GM18907 (cell line): ENCODE measurements around the gene RNF149.
"Not testable (repeated sequence)": the region's sequence is repeated elsewhere in the genome, so short reads cannot be mapped to it uniquely, and the experiment has no call there.

ENCODE experiments used
- ATAC-seq: cut with Tn5 transposase; IDR thresholded peaks from one replicate; pipeline ENCODE4 v1.9.1; 2021; ENCODE audit warnings: mild to moderate bottlenecking, moderate library complexity; ENCODE audit not compliant: unreplicated experiment

RNF149 gene

DNA sequence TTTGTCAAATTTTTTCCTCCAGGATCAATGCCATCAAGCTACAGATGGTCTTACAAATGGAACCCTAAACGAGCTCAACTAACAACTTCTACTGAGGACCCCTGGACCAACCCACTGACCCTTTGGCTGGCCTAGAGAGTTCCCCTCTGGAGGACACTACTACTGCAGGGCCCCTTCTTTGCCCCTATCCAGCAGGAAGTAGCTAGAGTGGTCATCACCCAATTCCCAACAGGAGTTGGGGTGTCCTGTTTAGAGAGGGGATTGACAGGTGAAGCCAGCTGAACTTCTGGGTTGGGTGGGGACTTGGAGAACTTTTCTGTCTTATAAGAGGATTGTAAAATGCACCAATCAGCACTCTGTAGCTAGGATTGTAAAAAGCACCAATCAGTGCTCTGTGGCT is 72.5 kb downstream of the RNF149 start:
- not testable (repeated sequence) for ATAC-seq

DNA sequence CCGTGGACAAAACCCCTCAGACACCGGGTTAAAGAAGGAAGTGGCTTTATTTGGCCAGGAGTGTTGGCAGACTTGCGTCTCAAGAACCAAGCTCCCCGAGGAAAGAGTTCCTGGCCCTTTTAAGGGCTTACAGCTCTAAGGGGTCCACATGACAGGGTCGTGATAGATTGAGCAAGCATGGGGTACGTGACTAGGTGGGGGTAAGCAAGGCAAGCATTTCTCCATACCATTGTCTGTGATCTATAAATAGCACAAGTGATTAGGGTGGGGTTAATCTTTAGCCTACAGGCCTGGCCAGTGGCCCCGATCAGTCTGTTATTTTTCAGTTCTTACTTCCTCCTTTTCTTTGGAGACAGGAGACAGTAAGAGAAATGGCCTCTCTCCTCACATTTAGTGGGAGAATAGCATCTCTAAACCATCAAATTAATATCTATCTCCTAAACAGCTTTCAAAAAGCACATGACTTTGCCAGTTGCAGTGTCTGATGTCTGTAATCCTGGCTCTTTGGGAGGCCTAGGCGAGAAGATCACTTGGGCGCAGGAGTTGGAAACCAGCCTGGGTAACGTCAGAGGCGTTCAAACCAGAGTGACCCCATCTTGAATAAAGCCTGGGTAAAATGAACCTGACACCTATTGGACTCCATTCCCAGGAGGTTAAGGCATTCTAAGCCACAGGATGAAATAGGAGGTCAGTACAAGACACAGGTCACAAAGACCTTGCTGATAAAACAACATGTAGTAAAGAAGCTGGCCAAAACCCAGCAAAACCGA is 74.1 kb downstream of the RNF149 start:
- ATAC-seq: no peak

DNA sequence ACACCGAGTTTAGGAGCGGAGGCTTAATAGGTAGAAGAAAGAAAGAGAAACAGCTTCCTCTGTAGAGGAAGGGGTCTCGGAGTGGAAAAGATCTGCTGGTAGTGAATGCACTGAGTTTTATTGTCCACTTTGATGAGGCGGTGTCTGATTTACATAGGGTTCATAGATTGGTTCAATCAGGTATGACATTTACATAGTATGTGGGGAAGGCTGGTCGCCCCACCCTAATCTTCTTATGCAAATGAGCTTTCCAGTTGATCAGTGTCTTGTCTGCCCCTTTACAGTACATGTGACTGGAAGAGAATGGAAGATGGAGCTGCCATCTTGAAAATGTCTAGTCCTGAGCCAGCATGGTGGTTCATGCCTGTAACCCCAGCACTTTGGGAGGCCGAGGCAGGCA is 75.7 kb downstream of the RNF149 start:
- no peak for ATAC-seq

DNA sequence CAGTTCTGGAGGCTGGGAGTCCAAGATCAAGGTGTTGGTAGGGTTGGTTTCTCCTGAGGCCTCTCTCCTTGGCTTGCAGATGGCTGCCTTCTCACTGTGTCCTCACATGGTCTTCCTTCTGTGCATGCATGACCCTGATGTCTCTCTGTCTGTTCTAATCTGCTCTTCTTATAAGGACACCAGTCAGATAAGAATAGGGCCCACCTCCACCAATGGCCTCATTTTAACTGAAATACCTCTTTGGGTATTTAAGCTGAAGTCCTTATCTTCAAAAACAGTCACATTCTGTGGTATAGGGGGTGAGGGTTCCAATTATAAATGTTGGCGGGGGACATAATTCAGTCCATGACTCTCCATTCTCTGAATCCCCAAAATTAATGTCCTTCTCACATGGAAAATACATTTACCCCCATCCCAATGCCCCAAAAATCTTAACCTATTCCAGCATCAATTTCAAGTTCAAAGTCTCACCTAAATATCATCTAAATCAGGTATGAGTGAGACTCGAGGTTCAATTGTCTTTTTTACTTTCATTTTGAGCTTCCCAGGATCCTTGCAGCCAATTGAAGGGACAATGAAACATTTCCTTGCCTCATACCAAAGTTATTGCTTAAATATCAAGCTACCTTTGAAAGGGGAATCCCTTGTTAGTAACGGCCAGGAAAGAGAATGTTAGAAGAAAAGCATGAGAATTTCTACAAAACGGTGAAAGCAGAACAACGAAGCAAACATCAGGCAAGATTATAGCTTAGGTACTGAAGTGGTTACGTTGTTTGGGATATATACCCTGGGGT is 76.4 kb downstream of the RNF149 start:
- no peak for ATAC-seq

DNA sequence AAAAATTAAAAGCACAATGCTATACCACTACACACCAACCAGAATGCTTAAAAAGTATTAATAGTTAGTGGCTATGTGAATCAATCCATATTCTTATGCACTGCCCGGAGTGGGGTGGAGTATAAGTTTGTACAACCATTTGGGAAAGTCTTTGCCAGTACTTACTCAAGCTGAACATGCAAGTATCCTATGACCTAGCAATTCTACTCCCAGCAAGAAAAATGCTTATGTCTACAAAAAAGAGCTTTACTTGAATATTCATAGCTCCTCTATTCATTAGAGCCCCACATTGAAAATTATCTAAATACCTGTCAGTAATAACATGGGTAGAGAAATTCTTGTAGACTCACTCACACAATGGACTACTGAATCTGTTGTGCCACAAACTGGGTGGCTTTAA is 77.3 kb downstream of the RNF149 start:
- ATAC-seq: no peak

DNA sequence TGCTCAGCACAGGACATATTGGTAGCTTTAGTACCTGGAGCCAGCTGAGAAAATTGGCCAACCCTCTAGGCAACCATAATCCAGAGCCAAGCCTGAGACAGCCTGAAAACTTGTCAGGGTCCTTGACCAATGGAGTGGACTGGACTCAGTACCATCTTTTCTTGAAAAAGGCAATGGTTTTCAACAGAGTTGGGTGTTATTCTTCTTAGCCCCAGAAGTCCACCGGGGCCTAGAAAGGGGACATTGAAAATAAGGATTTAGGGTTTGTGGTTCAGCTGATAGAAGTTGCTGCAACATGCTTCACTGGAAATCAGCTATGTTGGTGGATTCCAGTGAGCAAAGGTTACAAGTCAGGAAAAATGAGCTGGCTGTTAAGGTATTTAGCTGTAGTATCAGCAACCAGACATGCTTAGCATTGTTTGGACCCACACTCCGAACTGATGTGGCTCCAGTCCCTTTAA is 77.9 kb downstream of the RNF149 start:
- no peak for ATAC-seq
